ENCODE measurements around the gene UBAC2. TPM values are rescaled to one million over a fixed set of nuclear protein-coding genes. Genes with fewer than 3 reads are reported as not detected.

Gene UBAC2
- total RNA-seq, 4 donors from 2014 or later = 41.8 to 51.0 (median 45.5) TPM

- ATAC-seq (ENCODE audit: low FRiP score) = no peak
- DNase-seq (ENCODE audit: low spot score) = no peak
- no peak for TF ChIP-seq CTCF (IDR thresholded peaks at IDR 0.05)
These were observed 233.7 kb downstream of the UBAC2 start for GRCh38 chr13:99434258-99434788.

DNA sequence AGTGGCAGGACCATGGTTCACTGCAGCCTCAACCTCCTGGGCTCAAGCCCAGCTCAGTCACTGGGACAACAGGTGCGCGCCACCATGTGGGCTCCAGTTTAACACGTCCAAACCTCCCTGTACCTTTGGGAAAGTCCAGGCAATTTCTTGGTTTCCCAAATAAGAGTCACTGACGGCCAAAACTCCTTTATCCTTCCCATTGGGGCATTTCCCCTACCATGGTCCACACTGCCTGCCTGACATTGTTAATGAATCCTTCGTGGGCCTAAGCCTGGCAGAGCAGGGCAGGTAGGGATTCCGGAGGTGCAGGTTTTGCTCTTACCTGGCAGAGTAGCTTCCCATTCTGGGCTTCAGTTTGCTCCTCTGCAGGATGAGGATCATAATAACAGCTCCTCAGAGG lies 234.5 kb downstream of the UBAC2 start:
- no peak for TF ChIP-seq CTCF (IDR thresholded peaks at IDR 0.05)
- DNase-seq (ENCODE audit: low spot score) (no peak), ATAC-seq (ENCODE audit: low FRiP score) (no peak)

DNA sequence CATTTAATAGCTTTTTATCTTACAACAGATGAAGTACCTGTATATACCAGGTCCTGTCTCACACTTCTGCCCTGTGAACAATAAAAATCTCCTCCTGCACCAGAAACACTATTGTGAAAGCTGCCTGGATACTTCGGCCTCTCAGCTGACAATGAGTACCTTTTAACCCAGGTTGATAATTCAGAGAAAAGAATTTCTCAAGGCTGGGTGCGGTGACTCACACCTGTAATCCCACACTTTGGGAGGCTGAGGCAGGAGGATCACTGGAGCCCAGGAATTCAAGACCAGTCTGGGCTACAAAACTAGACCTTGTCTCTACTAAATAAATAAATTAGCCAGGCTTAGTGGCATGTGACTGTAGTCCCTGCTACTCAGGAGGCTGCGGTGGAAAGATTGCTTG lies 235.3 kb downstream of the UBAC2 start:
- ATAC-seq (ENCODE audit: low FRiP score) (no peak), DNase-seq (ENCODE audit: low spot score) (no peak)
- TF ChIP-seq CTCF (IDR thresholded peaks at IDR 0.05) = no peak

Small RNA genes lying within 50 kb of the gene (small RNA-seq; reads per million reads assigned to genes)
- not detected for gene MIR623
- gene RN7SKP9 = not detected

Other genes with a start within 250 kb of the UBAC2 start
- gene DOCK9, start 222.8 kb upstream of the UBAC2 start, total RNA-seq = 100 to 1,000 TPM in 3 of 4 donors, 10 to 100 TPM in 1; 94.4 to 364 (median 145) TPM
- under 1 TPM in 1 of 4 donors, not detected in 3; 0.36 TPM for gene GPR18, start 57.5 kb downstream of the UBAC2 start, total RNA-seq
- gene GPR183, start 106.5 kb downstream of the UBAC2 start, total RNA-seq = 10 to 100 TPM; 17.2 to 73.5 (median 42.7) TPM

Data from omental fat pad (tissue), 4 donors.